ENCODE results near the gene SORCS1. TPM values are rescaled to one million over a fixed set of nuclear protein-coding genes. Genes with fewer than 3 reads are reported as not detected.

Gene SORCS1
- polyA plus RNA-seq, 1 donor (not counting 4 experiments of a cell fraction or from before 2014, with no cell fraction given), result not detected

DNA sequence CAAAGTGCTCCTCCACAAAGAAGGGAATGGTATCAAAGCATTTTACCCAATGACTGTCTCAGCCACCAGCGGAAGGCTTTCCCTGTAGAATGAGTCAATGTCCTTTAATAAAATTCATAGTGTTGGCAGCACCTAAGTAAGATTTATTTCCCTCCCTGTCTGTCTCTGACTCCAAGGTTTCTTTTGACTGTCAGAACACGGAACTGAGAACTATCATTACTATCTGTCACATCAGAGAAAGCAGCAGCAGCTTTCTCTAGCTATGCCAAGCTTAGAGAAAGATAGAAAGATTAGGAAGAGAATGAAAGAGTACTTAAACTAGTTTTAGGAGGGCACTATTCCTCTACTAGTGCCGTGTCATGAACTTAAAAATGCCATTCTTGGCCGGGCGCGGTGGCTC is 400.1 kb downstream of the SORCS1 start:
- no peaks in the 10 kb centered on the region for H3K79me2 ChIP-seq (ENCODE audit: control insufficient read depth, insufficient read depth, low read length)
- no peak for DNase-seq (ENCODE audit: low read depth, low spot score)
- dilution Hi-C loops (cut with MboI; ENCODE audit: extremely low pct_ligation_motif_present, low sequenced_read_pairs), result no loop called here
- H3K27ac ChIP-seq (ENCODE audit: control insufficient read depth, insufficient read depth, low read length), result no peak overlapping the region
- H2AFZ ChIP-seq (ENCODE audit: control insufficient read depth, low read length), result no peak overlapping the region
- no peaks in the 10 kb centered on the region for H3K4me1 ChIP-seq (ENCODE audit: control insufficient read depth, extremely low read depth, insufficient read depth, low read length)
- H3K4me2 ChIP-seq (ENCODE audit: control insufficient read depth, extremely low read depth, insufficient read depth, low read depth, low read length), result no peak overlapping the region
- H4K20me1 ChIP-seq (ENCODE audit: control insufficient read depth, extremely low read depth, insufficient read depth, low read length), result no peaks in the 10 kb centered on the region
- FAIRE-seq, result no peak
- TF ChIP-seq, protein P1, sequence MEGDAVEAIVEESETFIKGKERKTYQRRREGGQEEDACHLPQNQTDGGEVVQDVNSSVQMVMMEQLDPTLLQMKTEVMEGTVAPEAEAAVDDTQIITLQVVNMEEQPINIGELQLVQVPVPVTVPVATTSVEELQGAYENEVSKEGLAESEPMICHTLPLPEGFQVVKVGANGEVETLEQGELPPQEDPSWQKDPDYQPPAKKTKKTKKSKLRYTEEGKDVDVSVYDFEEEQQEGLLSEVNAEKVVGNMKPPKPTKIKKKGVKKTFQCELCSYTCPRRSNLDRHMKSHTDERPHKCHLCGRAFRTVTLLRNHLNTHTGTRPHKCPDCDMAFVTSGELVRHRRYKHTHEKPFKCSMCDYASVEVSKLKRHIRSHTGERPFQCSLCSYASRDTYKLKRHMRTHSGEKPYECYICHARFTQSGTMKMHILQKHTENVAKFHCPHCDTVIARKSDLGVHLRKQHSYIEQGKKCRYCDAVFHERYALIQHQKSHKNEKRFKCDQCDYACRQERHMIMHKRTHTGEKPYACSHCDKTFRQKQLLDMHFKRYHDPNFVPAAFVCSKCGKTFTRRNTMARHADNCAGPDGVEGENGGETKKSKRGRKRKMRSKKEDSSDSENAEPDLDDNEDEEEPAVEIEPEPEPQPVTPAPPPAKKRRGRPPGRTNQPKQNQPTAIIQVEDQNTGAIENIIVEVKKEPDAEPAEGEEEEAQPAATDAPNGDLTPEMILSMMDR (optimal IDR thresholded peaks at IDR 0.05 in 1 of 3, IDR thresholded peaks at IDR 0.05 in 1 of 3, conservative IDR thresholded peaks at IDR 0.05 in 1 of 3; ENCODE audit: extremely low read depth in 1 of 3, insufficient read depth in 2 of 3, low read length in 3 of 3), result no peak
- H3K9me3 ChIP-seq (ENCODE audit: control insufficient read depth, low read depth, low read length), result no peaks in the 10 kb centered on the region
- no peaks in the 10 kb centered on the region for H3K27me3 ChIP-seq (ENCODE audit: control insufficient read depth, extremely low read depth, insufficient read depth, low read length)
- H3K36me3 ChIP-seq (ENCODE audit: control insufficient read depth in 2 of 2, extremely low read depth in 1 of 2, insufficient read depth in 2 of 2, low read length in 2 of 2), result no peaks in the 10 kb centered on the region
- no peak overlapping the region for H3K9ac ChIP-seq (ENCODE audit: control insufficient read depth, extremely low read depth, insufficient read depth, low read length)
- H3K9me1 ChIP-seq (ENCODE audit: control insufficient read depth, extremely low read depth, insufficient read depth, low read length), result no peaks in the 10 kb centered on the region
- no peak overlapping the region for H3K4me3 ChIP-seq (ENCODE audit: control insufficient read depth in 2 of 3, extremely low read depth in 1 of 3, insufficient read depth in 2 of 3, low read depth in 1 of 3, low read length in 3 of 3)

DNA sequence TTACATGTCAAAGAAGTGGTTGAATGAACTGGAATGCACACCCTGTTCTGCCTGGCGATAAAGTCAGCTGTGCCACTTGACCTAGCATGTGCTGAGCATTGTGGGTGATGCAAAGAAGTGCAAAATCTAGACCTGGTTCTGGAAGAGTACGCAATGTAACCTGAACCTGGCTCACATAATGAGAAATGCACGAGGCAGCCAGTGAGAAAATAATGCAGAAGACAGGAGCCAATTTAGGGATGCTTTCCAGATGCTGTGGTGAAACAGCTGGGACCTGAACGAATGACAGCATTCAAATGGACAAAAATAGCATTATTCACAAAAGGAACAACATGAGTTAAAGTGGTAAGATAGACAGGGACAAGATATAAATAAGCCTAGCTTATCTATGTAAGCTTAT is 402.6 kb downstream of the SORCS1 start:
- no peaks in the 10 kb centered on the region for H3K79me2 ChIP-seq (ENCODE audit: control insufficient read depth, insufficient read depth, low read length)
- no peak overlapping the region for H3K27ac ChIP-seq (ENCODE audit: control insufficient read depth, insufficient read depth, low read length)
- no peak overlapping the region for H2AFZ ChIP-seq (ENCODE audit: control insufficient read depth, low read length)
- no peaks in the 10 kb centered on the region for H4K20me1 ChIP-seq (ENCODE audit: control insufficient read depth, extremely low read depth, insufficient read depth, low read length)
- no peak for FAIRE-seq
- no peak overlapping the region for H3K4me2 ChIP-seq (ENCODE audit: control insufficient read depth, extremely low read depth, insufficient read depth, low read depth, low read length)
- DNase-seq (ENCODE audit: low read depth, low spot score), result no peak
- TF ChIP-seq, protein P1 (optimal IDR thresholded peaks at IDR 0.05 in 1 of 3, IDR thresholded peaks at IDR 0.05 in 1 of 3, conservative IDR thresholded peaks at IDR 0.05 in 1 of 3; ENCODE audit: extremely low read depth in 1 of 3, insufficient read depth in 2 of 3, low read length in 3 of 3), result no peak
- TF ChIP-seq EZH2 (IDR thresholded peaks at IDR 0.05; ENCODE audit: low read length), result no peak
- no peaks in the 10 kb centered on the region for H3K4me1 ChIP-seq (ENCODE audit: control insufficient read depth, extremely low read depth, insufficient read depth, low read length)
- H3K4me3 ChIP-seq (ENCODE audit: control insufficient read depth in 2 of 3, extremely low read depth in 1 of 3, insufficient read depth in 2 of 3, low read depth in 1 of 3, low read length in 3 of 3), result no peak overlapping the region
- no peaks in the 10 kb centered on the region for H3K27me3 ChIP-seq (ENCODE audit: control insufficient read depth, extremely low read depth, insufficient read depth, low read length)
- dilution Hi-C loops (cut with MboI; ENCODE audit: extremely low pct_ligation_motif_present, low sequenced_read_pairs), result no loop called here
- H3K9me3 ChIP-seq (ENCODE audit: control insufficient read depth, low read depth, low read length), result no peaks in the 10 kb centered on the region
- no peaks in the 10 kb centered on the region for H3K9me1 ChIP-seq (ENCODE audit: control insufficient read depth, extremely low read depth, insufficient read depth, low read length)
- H3K9ac ChIP-seq (ENCODE audit: control insufficient read depth, extremely low read depth, insufficient read depth, low read length), result no peak overlapping the region
- no peaks in the 10 kb centered on the region for H3K36me3 ChIP-seq (ENCODE audit: control insufficient read depth in 2 of 2, extremely low read depth in 1 of 2, insufficient read depth in 2 of 2, low read length in 2 of 2)

Data from keratinocyte (primary cell).